GM12892 (cell line): Measurements from ENCODE around the gene PRKAR1B.

Experiments
- POLR2A ChIP-seq: IDR thresholded peaks from 2 replicates; pipeline ENCODE4 v1.6.1; 2011; ENCODE audit warnings: low read depth, low read length, control low read depth
- POLR2AphosphoS5 ChIP-seq: IDR thresholded peaks from 2 replicates; pipeline ENCODE4 v1.6.1; 2011; ENCODE audit warnings: low read depth, low read length, control low read depth
- TAF1 ChIP-seq: IDR thresholded peaks from 2 replicates; pipeline ENCODE4 v1.6.1; 2011; ENCODE audit warnings: low read depth, mild to moderate bottlenecking, control low read depth, low read length, borderline replicate concordance

DNA sequence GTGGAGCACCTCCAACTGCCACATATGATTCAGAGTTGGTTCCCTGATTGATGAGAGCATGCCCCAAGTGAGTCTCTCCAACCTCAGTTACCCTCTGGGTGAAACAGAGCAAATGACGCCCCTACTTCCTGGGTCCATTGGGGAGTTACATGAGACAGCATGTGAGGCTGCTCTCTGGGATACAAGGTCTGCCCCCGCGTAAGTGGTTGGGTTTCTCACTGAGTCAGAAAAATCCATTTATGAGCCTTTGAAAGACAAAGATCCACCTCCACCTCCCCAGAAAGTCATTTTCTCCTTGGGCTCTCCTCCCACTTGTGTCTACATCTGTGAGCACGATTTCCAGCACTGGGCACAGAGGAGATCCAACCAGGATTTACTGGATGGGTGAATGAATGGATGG is 71.3 kb downstream of the PRKAR1B start:
- TF ChIP-seq TAF1 (no peak), POLR2A (no peak), POLR2AphosphoS5 (no peak)
